Right lobe of liver (tissue), 6 donors: ENCODE measurements around the gene ZNF430. TPM values are rescaled to one million over a fixed set of nuclear protein-coding genes. Genes with fewer than 3 reads are reported as not detected.

Experiments
- ATAC-seq, 4 donors: fragments of 200-7000 bp; cut with Tn5 transposase; one replicate each; pipeline ENCODE4 v1.9.1; 2020; ENCODE audit warnings: mild to moderate bottlenecking in 4 of 4, moderate library complexity in 4 of 4
- DNase-seq, 3 donors: peaks; one replicate each; pipeline ENCODE4 v3.0.0-alpha.2; 2020
- H3K27ac ChIP-seq, 3 donors: fragments of 200-600 bp; one replicate each; pipeline ENCODE4 v1.8.0; 2022
- H3K27me3 ChIP-seq, 2 donors: fragments of 200-600 bp; one replicate each; pipeline ENCODE4 v1.8.0; 2022
- H3K36me3 ChIP-seq, 4 donors: fragments of 200-600 bp; sonication (generic) in 1 of 4; one replicate each; pipeline versions ENCODE4 v1.5.1 to v1.8.0; 2017 to 2022; ENCODE audit warnings: control low read depth in 1 of 4
- H3K4me1 ChIP-seq, 4 donors: fragments of 200-600 bp; sonication (generic) in 1 of 4; one replicate each; pipeline versions ENCODE4 v1.5.1 to v1.8.0; 2017 to 2022; ENCODE audit warnings: control low read depth in 1 of 4
- H3K4me3 ChIP-seq, 3 donors: fragments of 200-600 bp; one replicate each; pipeline ENCODE4 v1.8.0; 2022
- H3K9me3 ChIP-seq, 4 donors: fragments of 200-600 bp; sonication (generic) in 1 of 4; one replicate each; pipeline versions ENCODE4 v1.5.1 to v1.8.0; 2017 to 2022; ENCODE audit warnings: control low read depth in 1 of 4
- CTCF ChIP-seq, 4 donors: fragments of 200-600 bp in 3 of 4; fragments of 450-650 bp in 1 of 4; IDR thresholded peaks; one replicate each; pipeline versions ENCODE4 v1.5.1 to v1.8.0; 2016 to 2022; ENCODE audit warnings: antibody characterized with exemption in 4 of 4, mild to moderate bottlenecking in 2 of 4
- POLR2A ChIP-seq: fragments of 450-650 bp; IDR thresholded peaks from one replicate; pipeline ENCODE4 v1.6.1; 2017; ENCODE audit warnings: antibody characterized with exemption, mild to moderate bottlenecking
- WGBS: methylation state at CpG from one replicate; pipeline ENCODE4 v1.1.6; 2018; ENCODE audit warnings: low coverage, low lambda C conversion rate; ENCODE audit not compliant: insufficient coverage; ENCODE audit errors: missing lambda C conversion rate; 5-methylcytosine and 5-hydroxymethylcytosine counted together
- intact Hi-C, 2 donors: fragments of 100-400 bp; cut with DNase I; formaldehyde crosslinking; loops; one replicate each; pipeline versions ENCODE4 v1.11.2 to v1.14.1; 2022
- small RNA-seq, 2 experiments: library from RNA; depleted of rRNA; stranded (forward); fragments of <200 nt; gene quantifications; one replicate each; pipeline ENCODE3, GENCODE V24; 2016
- total RNA-seq, 6 experiments: library from RNA; depleted of rRNA in 2 of 6; stranded (reverse); fragments of >200 nt in 2 of 6; fragmentation: NEBNext Ultra II Directional in 3 of 6; extraction: Animal tissue kit (Norgen Biotek cat#: 25700) in 3 of 6; gene quantifications; one replicate each; pipeline versions ENCODE4 v1.1.0 to v1.2.4, GENCODE V29; 2016 to 2023
- donor health status: DM: no; HTN: yes; CAD: no.
- donor health status: DM: no; HTN: no; CAD: no.
- donor health status: DM: no; HTN: no; CAD: no.
- donor health status: DM: no; HTN: yes; CAD: no.
- donor health status: DM: no; HTN: yes; CAD: no.

Gene ZNF430
- total RNA-seq, 6 experiments from 2014 or later, result 0.44 to 2.2 (median 1.2) TPM

DNA sequence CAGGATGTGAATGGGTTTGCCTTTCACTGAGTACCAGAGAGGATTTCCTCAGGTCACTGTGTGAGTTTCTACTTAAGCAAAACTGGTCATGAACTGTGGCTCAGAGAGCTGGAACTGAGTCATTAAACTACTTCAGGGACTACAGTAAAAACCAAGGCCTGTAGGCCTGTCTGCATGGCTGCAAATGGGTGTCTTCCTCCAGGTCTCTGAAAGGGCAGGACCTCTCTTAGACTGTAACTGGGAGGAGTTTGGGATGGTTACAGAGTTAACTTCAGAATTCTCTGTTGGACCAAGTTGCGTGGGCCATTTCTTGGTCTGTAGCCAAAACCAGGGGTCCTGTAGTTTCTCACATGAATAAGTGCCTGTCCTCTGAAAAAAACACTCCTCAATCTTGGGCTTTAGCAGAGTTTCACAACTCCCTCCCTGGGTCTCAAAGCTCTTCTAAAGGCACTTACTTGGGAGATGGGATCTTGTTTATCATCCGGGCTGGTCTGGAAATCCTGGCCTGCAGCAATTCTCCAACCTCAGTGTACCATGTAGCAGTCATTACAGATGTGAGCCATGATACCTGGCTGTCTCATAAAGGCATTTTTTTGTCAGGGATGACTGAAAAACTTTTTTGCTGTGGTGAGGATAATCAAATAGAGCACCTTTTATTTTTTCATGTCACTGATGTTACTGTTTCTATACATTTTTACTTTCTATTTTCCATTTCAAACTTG lies 81.2 kb downstream of the ZNF430 start:
- WGBS, result 57% methylated on average over 1 of the region's 2 CpGs
- no peak for TF ChIP-seq CTCF (IDR thresholded peaks at IDR 0.05)
- no peak for DNase-seq
- Histone ChIP-seq H3K27ac (no peak overlapping the region), H3K36me3 (no peaks in the 10 kb centered on the region), H3K4me1 (no peaks in the 10 kb centered on the region), H3K27me3 (no peaks in the 10 kb centered on the region), H3K4me3 (no peak overlapping the region), H3K9me3 (no peaks in the 10 kb centered on the region)
- intact Hi-C loops, result no loop called here
- ATAC-seq, result no peak

DNA sequence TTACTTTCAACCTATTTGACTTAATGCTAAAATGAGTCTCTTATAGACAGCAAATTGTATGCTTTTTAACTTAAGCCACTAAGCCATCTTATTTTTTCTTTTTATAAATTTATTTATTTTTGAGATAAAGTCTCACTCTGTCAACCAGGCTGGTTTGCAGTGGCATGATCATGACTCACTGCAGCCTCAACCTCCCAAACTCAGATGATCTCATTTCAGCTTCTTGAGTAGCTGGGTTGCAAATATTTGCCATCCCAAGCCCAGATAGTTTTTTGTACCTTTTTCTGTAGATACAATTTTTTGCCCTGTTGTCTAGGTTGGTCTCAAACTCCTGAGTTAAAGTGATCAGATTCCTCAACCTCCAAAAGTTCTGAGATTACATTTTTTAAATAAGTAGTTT lies 88.7 kb downstream of the ZNF430 start:
- H3K36me3 ChIP-seq, result no peaks in the 10 kb centered on the region
- no peak for ATAC-seq
- no peaks in the 10 kb centered on the region for H3K4me1 ChIP-seq
- no peak for DNase-seq
- H3K9me3 ChIP-seq, result no peaks in the 10 kb centered on the region
- no peaks in the 10 kb centered on the region for H3K27me3 ChIP-seq
- no peak overlapping the region for H3K27ac ChIP-seq
- intact Hi-C loops, result no loop called here
- TF ChIP-seq CTCF (IDR thresholded peaks at IDR 0.05) (no peak), POLR2A (no peak)
- H3K4me3 ChIP-seq, result no peak overlapping the region

Small RNA genes lying within 50 kb of the gene (small RNA-seq; reads per million reads assigned to genes)
- 0 reads per million in 2 experiments for gene AC008739.3

Other genes with a start within 250 kb of the ZNF430 start
- under 1 TPM in 5 of 6 experiments, not detected in 1; 0.37 to 0.81 (median 0.57) TPM for gene ZNF66, start 244.4 kb upstream of the ZNF430 start, total RNA-seq
- gene ZNF85, start 97.4 kb upstream of the ZNF430 start, total RNA-seq, result 1 to 10 TPM in 2 of 6 experiments, under 1 TPM in 4; 0.37 to 3.3 (median 0.84) TPM
- gene ZNF714, start 61.5 kb downstream of the ZNF430 start, total RNA-seq, result 1 to 10 TPM in 1 of 6 experiments, under 1 TPM in 5; 0.43 to 1.1 (median 0.67) TPM
- 1 to 10 TPM in 2 of 6 experiments, under 1 TPM in 4; 0.37 to 1.6 (median 0.84) TPM for gene ZNF431, start 121.4 kb downstream of the ZNF430 start, total RNA-seq